ENCODE measurements around the gene GLP2R.

DNA sequence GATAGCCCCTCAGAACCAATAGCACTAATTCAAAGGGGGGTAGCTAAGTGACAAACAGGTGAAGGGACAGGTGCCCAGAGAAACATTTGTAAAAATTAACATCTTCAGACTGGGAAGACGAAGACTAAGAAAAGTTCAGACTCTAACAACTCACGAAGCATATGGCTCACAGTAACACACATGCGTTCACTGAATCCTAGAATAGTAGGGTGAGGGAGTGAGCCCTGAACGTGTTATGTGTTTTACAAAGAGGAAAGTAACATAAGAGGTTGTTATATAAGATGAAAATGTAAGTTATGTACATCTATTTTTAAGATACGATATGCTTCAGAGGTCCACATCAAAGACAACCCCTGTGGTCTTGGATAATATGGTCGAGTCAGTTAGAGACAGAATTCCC, 19.0 kb upstream of the GLP2R start:
- TF ChIP-seq EP300 (IDR thresholded peaks at IDR 0.05; ENCODE audit: low read depth) (no peak), POLR2AphosphoS5 (IDR thresholded peaks at IDR 0.05) (no peak)
- TF ChIP-seq, protein P1, sequence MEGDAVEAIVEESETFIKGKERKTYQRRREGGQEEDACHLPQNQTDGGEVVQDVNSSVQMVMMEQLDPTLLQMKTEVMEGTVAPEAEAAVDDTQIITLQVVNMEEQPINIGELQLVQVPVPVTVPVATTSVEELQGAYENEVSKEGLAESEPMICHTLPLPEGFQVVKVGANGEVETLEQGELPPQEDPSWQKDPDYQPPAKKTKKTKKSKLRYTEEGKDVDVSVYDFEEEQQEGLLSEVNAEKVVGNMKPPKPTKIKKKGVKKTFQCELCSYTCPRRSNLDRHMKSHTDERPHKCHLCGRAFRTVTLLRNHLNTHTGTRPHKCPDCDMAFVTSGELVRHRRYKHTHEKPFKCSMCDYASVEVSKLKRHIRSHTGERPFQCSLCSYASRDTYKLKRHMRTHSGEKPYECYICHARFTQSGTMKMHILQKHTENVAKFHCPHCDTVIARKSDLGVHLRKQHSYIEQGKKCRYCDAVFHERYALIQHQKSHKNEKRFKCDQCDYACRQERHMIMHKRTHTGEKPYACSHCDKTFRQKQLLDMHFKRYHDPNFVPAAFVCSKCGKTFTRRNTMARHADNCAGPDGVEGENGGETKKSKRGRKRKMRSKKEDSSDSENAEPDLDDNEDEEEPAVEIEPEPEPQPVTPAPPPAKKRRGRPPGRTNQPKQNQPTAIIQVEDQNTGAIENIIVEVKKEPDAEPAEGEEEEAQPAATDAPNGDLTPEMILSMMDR (IDR thresholded peaks at IDR 0.05): no peak
